ENCODE measurements around the gene SLC23A2.

DNA sequence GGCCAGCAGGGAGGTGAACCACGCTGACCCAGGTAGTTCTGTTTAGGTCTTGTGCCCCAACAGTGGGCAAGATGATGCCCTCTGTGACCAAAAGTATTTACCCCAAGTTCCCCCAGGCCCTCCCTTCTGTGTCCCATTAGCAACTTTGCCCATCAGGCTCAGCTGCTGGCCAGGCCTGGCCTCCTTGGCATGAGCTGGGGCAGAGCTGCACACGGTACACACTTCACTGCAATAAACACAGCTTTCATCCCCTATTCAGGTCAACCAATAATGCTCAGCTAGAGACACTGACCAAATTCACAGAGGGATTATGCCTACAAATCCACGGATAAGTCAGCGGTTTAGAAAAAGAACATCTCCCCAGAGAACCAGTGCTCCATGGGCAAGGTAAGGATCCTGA is 103.7 kb downstream of the SLC23A2 start:
- TF ChIP-seq CTCF (IDR thresholded peaks at IDR 0.05 in 4 of 5, conservative IDR thresholded peaks at IDR 0.05 in 1 of 5), result no peak
- TF ChIP-seq POLR2A (IDR thresholded peaks at IDR 0.05), result no peak
